IPS-20b (cell line): ENCODE data around the gene KIF18A.
"Not testable (repeated sequence)": the region's sequence is repeated elsewhere in the genome, so short reads cannot be mapped to it uniquely, and the experiment has no call there.

Experiments used
- H3K27ac ChIP-seq: one replicate; pipeline ENCODE4 v1.5.1; 2013; ENCODE audit warnings: low read length
- H3K27me3 ChIP-seq: 2 replicates; pipeline ENCODE4 v1.6.1; 2013; ENCODE audit warnings: mild to moderate bottlenecking, low read length, inconsistent platforms; ENCODE audit not compliant: insufficient read depth
- H3K36me3 ChIP-seq: 2 replicates; pipeline ENCODE4 v1.6.1; 2013; ENCODE audit warnings: low read depth, mild to moderate bottlenecking, inconsistent platforms, low read length, moderate library complexity; ENCODE audit not compliant: insufficient read depth
- H3K4me1 ChIP-seq: 2 replicates; pipeline ENCODE4 v1.6.1; 2013; ENCODE audit warnings: mild to moderate bottlenecking, control low read depth, inconsistent platforms, low read length, moderate library complexity; ENCODE audit not compliant: insufficient read depth
- H3K4me3 ChIP-seq: 2 replicates; pipeline ENCODE4 v1.5.1; 2013; ENCODE audit warnings: mild to moderate bottlenecking, low read length, inconsistent platforms
- H3K9ac ChIP-seq: 2 replicates; pipeline ENCODE4 v1.6.1; 2013; ENCODE audit warnings: low read depth, mild to moderate bottlenecking, inconsistent platforms, low read length, moderate library complexity
- H3K9me3 ChIP-seq: 2 replicates; pipeline ENCODE4 v1.6.1; 2013; ENCODE audit warnings: mild to moderate bottlenecking, low read depth, low read length, inconsistent platforms; ENCODE audit not compliant: insufficient read depth

The KIF18A gene

GRCh38 chr11:28107750-28108618, at the start of gene KIF18A, which contains the start of gene METTL15:
Gene KIF18A, minus strand, starts transcription at chr11:28108156. Its CDS starts 10,209 bp downstream, at chr11:28097947.
Gene METTL15, plus strand, starts transcription at chr11:28108388. Its CDS starts 4,947 bp downstream, at chr11:28113335.
- Histone ChIP-seq H3K36me3 (no peaks in the 10 kb centered on the region), H3K27ac (peak within 1 kb of the TSS; percentile 59), H3K9ac (peak within 1 kb of the TSS; percentile 90), H3K4me1 (peaks cover 7% of the 10 kb centered on the region; the same call in 1 of the 2 replicates), H3K9me3 (no peaks in the 10 kb centered on the region), H3K27me3 (no peaks in the 10 kb centered on the region), H3K4me3 (peak within 1 kb of the TSS; percentile 85)

GRCh38 chr11:28153586-28153985, 45.6 kb upstream of the KIF18A start:
- Histone ChIP-seq H3K36me3 (peaks cover 18% of the 10 kb centered on the region), H3K27me3 (no peaks in the 10 kb centered on the region), H3K9ac (no peak overlapping the region), H3K4me1 (peaks cover 16% of the 10 kb centered on the region), H3K27ac (no peak overlapping the region), H3K9me3 (no peaks in the 10 kb centered on the region), H3K4me3 (no peak overlapping the region)

DNA sequence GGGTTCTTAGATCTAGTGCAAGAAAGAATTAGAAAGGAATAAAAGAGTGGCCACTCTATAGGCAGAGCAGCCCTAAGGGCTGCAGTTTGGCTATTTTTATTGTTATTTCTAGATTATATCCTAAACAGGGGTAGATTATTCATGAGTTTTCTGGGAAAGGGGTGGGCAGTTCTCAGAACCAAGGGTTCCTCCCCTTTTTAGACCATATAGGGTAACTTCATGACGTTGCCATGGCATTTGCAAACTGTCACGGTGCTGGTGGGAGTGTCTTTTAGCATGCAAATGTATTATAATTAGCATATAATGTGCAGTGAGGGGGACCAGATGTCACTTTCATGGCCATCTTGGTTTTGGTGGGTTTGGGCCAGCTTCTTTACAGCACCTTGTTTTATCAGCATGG, 44.8 kb upstream of the KIF18A start:
- Histone ChIP-seq H3K9ac (no peak overlapping the region), H3K4me1 (peaks cover 16% of the 10 kb centered on the region), H3K4me3 (no peak overlapping the region), H3K27me3 (no peaks in the 10 kb centered on the region), H3K36me3 (peaks cover 10% of the 10 kb centered on the region), H3K27ac (no peak overlapping the region), H3K9me3 (no peaks in the 10 kb centered on the region)

GRCh38 chr11:28146123-28146751, 38.3 kb upstream of the KIF18A start:
- Histone ChIP-seq H3K27me3 (no peaks in the 10 kb centered on the region), H3K9ac (no peak overlapping the region), H3K9me3 (peaks cover under 1% of the 10 kb centered on the region; the same call in 1 of the 2 replicates), H3K27ac (no peak overlapping the region), H3K4me1 (peaks cover 4% of the 10 kb centered on the region; the same call in 1 of the 2 replicates), H3K36me3 (no peaks in the 10 kb centered on the region), H3K4me3 (no peak overlapping the region)

GRCh38 chr11:28144808-28145207, 36.9 kb upstream of the KIF18A start:
- H3K36me3 ChIP-seq = no peaks in the 10 kb centered on the region
- H3K9ac ChIP-seq = no peak overlapping the region
- peaks cover 14% of the 10 kb centered on the region; the same call in 1 of the 2 replicates for H3K9me3 ChIP-seq
- peaks cover 1% of the 10 kb centered on the region; the same call in 1 of the 2 replicates for H3K4me1 ChIP-seq
- no peaks in the 10 kb centered on the region for H3K27me3 ChIP-seq
- H3K27ac ChIP-seq = no peak overlapping the region
- no peak overlapping the region for H3K4me3 ChIP-seq

DNA sequence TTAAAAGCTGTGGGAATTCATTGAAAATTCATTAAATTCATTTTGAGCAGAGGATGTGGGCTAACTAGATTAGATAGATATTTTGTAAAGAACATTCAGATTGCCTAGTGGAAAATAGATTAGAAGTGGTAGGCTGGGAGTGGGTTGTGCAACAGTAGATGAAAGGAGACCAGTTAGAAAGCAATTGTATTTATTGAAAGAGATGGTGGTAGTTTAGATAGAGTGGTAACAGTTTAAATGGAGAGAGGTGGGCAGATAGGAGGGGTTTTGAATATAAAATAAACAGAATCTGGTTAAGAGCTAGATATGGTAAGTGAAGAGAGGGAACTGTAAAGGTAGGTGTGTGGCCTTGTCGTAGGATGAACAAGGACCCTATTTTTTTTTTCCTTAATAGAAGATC, 34.8 kb upstream of the KIF18A start:
- Histone ChIP-seq H3K9ac (no peak overlapping the region), H3K27ac (no peak overlapping the region), H3K27me3 (no peaks in the 10 kb centered on the region), H3K4me1 (no peaks in the 10 kb centered on the region), H3K4me3 (no peak overlapping the region), H3K36me3 (peaks cover 10% of the 10 kb centered on the region), H3K9me3 (peaks cover 35% of the 10 kb centered on the region)

- no peak overlapping the region for H3K27ac ChIP-seq
- no peak overlapping the region for H3K4me3 ChIP-seq
- peak overlapping the region; percentile 17; the same call in 1 of the 2 replicates for H3K9ac ChIP-seq
- H3K27me3 ChIP-seq = no peaks in the 10 kb centered on the region
- H3K9me3 ChIP-seq = peaks cover 51% of the 10 kb centered on the region
- H3K4me1 ChIP-seq = no peaks in the 10 kb centered on the region
- peaks cover 22% of the 10 kb centered on the region for H3K36me3 ChIP-seq
Observed at GRCh38 chr11:28140689-28141455, 32.9 kb upstream of the KIF18A start.

GRCh38 chr11:28139841-28140415, 32.0 kb upstream of the KIF18A start:
- Histone ChIP-seq H3K36me3 (peaks cover 22% of the 10 kb centered on the region), H3K9ac (peak overlapping the region; percentile 24), H3K9me3 (peaks cover 60% of the 10 kb centered on the region), H3K4me1 (no peaks in the 10 kb centered on the region), H3K4me3 (peak overlapping the region; percentile 30; the same call in 1 of the 2 replicates), H3K27me3 (no peaks in the 10 kb centered on the region), H3K27ac (no peak overlapping the region)

DNA sequence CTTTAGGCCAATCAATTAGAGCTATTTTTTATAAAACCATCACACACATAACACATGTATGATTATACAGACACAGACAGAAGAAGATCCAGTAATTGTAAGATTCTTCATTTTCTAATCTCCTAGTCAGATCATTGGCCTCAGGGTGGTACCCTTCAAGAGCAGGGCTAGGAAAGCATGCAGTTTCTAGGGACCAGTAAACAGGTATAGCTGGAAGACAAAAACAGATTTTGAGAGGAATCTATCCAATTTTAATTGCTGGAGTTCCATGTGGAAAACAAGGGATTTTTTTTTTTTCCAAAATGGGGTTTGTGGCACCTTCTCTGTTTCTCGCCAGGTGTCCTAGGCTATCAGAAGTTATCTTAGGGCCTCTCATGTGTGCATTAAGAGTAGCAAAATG, 29.9 kb upstream of the KIF18A start:
- Histone ChIP-seq H3K9me3 (peaks cover 78% of the 10 kb centered on the region), H3K4me1 (no peaks in the 10 kb centered on the region), H3K4me3 (no peak overlapping the region)

DNA sequence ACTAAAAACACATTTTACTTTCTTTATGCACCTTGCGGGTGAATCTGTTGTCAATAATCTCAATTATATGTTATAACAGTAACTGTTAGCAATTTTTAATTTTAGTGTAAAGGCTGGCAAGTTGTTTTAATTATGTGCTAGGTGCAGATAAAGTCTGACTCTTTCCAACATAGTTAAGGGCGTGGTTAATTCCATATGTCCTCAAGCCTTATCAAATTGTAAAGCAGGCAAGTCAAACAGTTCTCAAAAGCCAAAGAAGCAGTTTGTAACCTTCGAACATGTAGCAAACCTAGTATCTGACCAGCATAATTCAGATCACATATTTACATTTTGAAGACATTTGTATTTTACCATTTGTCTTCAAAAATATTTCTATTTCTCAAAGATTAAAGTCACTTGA, 29.4 kb upstream of the KIF18A start:
- Histone ChIP-seq H3K36me3 (peaks cover 29% of the 10 kb centered on the region), H3K27me3 (no peaks in the 10 kb centered on the region), H3K9ac (no peak overlapping the region), H3K9me3 (peaks cover 78% of the 10 kb centered on the region), H3K4me3 (no peak overlapping the region; the same call in 1 of the 2 replicates), H3K27ac (no peak overlapping the region), H3K4me1 (no peaks in the 10 kb centered on the region)

More for the DNA sequence above, 29.9 kb upstream of the KIF18A start:
- no peak overlapping the region for H3K9ac ChIP-seq
- no peaks in the 10 kb centered on the region for H3K27me3 ChIP-seq
- H3K27ac ChIP-seq = no peak overlapping the region
- peaks cover 29% of the 10 kb centered on the region for H3K36me3 ChIP-seq

GRCh38 chr11:28136157-28136556, 28.2 kb upstream of the KIF18A start:
- not testable (repeated sequence) for H3K4me3 ChIP-seq, H3K27me3 ChIP-seq, H3K4me1 ChIP-seq, H3K9ac ChIP-seq, H3K27ac ChIP-seq
- Histone ChIP-seq H3K36me3 (peaks cover 29% of the 10 kb centered on the region), H3K9me3 (peaks cover 77% of the 10 kb centered on the region)
